Naive thymus-derived CD4-positive, alpha-beta T cell (primary cell): ENCODE data around the gene SYDE2. TPM values are rescaled to one million over a fixed set of nuclear protein-coding genes. Genes with fewer than 3 reads are reported as not detected.

Experiments used
- ATAC-seq: fragments of 150-1000 bp; cut with Tn5 transposase; 2 replicates; pipeline ENCODE4 v1.10.0; 2021; ENCODE audit warnings: mild to moderate bottlenecking, moderate library complexity
- CTCF ChIA-PET: fragments of 350-600 bp; sonication (Branson Sonifier 250); formaldehyde crosslinking; loops from one replicate; lab custom pipeline; 2021; ENCODE audit warnings: antibody characterized with exemption; lab: Charles Lee
- POLR2A ChIA-PET: fragments of 350-600 bp; sonication (Branson Sonifier 250); formaldehyde crosslinking; loops from one replicate; lab custom pipeline; 2021; ENCODE audit warnings: antibody characterized with exemption, inconsistent platforms; lab: Charles Lee
- DNase-seq, 9 donors: peaks; one replicate each; pipeline versions ENCODE4 v3.0.0 to v3.0.0-alpha.2; 2020 to 2022; ENCODE audit warnings: mixed read lengths in 1 of 9
- H3K27ac ChIP-seq: one replicate; pipeline ENCODE4 v1.7.0; 2013; ENCODE audit warnings: mild to moderate bottlenecking, low read depth, low read length, moderate library complexity
- H3K27me3 ChIP-seq, 2 donors: one replicate each; pipeline ENCODE4 v1.7.0; 2013; ENCODE audit warnings: low read length in 2 of 2, mild to moderate bottlenecking in 2 of 2, moderate library complexity in 2 of 2; ENCODE audit not compliant: control insufficient read depth in 2 of 2, insufficient read depth in 2 of 2
- H3K36me3 ChIP-seq, 3 experiments: 1 replicate in 2 of 3; 2 replicates in 1 of 3; pipeline ENCODE4 v1.7.0; 2013; ENCODE audit warnings: low read length in 3 of 3, mild to moderate bottlenecking in 3 of 3, moderate library complexity in 1 of 3; ENCODE audit not compliant: insufficient read depth in 3 of 3, control insufficient read depth in 2 of 3
- H3K4me1 ChIP-seq, 2 donors: one replicate each; pipeline ENCODE4 v1.7.0; 2013; ENCODE audit warnings: low read length in 2 of 2, mild to moderate bottlenecking in 2 of 2, moderate library complexity in 1 of 2; ENCODE audit not compliant: control insufficient read depth in 2 of 2, insufficient read depth in 2 of 2
- H3K4me3 ChIP-seq: 2 replicates; pipeline ENCODE4 v1.7.0; 2013; ENCODE audit warnings: mild to moderate bottlenecking, low read length
- H3K9me3 ChIP-seq, 3 experiments: 1 replicate in 2 of 3; 2 replicates in 1 of 3; pipeline ENCODE4 v1.7.0; 2013; ENCODE audit warnings: low read length in 3 of 3; ENCODE audit not compliant: control insufficient read depth in 2 of 3
- H3K27ac Mint-ChIP-seq, 9 donors: one replicate each; pipeline ENCODE4 v1.8.0; 2020 to 2022; ENCODE audit warnings: mixed read lengths in 9 of 9, mild to moderate bottlenecking in 8 of 9, moderate library complexity in 5 of 9, inconsistent platforms in 2 of 9
- H3K27me3 Mint-ChIP-seq, 5 donors: one replicate each; pipeline ENCODE4 v1.8.0; 2021 to 2022; ENCODE audit warnings: mixed read lengths in 5 of 5, mild to moderate bottlenecking in 1 of 5
- H3K36me3 Mint-ChIP-seq, 5 donors: one replicate each; pipeline ENCODE4 v1.8.0; 2020 to 2022; ENCODE audit warnings: mixed read lengths in 5 of 5, mild to moderate bottlenecking in 3 of 5, inconsistent platforms in 1 of 5
- H3K4me1 Mint-ChIP-seq, 7 donors: one replicate each; pipeline ENCODE4 v1.8.0; 2020 to 2022; ENCODE audit warnings: mixed read lengths in 7 of 7, mild to moderate bottlenecking in 3 of 7, inconsistent platforms in 1 of 7
- H3K4me3 Mint-ChIP-seq, 10 donors: one replicate each; pipeline ENCODE4 v1.8.0; 2020 to 2022; ENCODE audit warnings: mild to moderate bottlenecking in 10 of 10, mixed read lengths in 10 of 10, moderate library complexity in 6 of 10, inconsistent platforms in 2 of 10
- H3K9me3 Mint-ChIP-seq, 11 donors: one replicate each; pipeline ENCODE4 v1.8.0; 2020 to 2022; ENCODE audit warnings: mixed read lengths in 11 of 11, mild to moderate bottlenecking in 4 of 11, inconsistent platforms in 1 of 11, moderate library complexity in 1 of 11
- intact Hi-C, 2 donors: fragments of 100-400 bp; cut with micrococcal nuclease; formaldehyde crosslinking; loops; one replicate each; pipeline ENCODE4 v1.15.1; 2023
- polyA plus RNA-seq, 2 donors: library from polyadenylated mRNA; unstranded; fragments of 300-500 nt; fragmentation: Illumina TruSeq; gene quantifications; one replicate each; pipeline ENCODE4 v1.2.3, GENCODE V29; 2021
- total RNA-seq, 6 experiments: library from RNA in 5 of 6; stranded (reverse) in 5 of 6; gene quantifications; 1 replicate in 5 of 6; 2 replicates in 1 of 6; pipeline ENCODE4 v1.2.3 and lab custom pipeline; 2021 to 2026

Gene SYDE2
- total and polyA plus RNA-seq, 7 experiments from 2014 or later = 1.2 to 9.1 (median 5.7) TPM

GRCh38 chr1:85228972-85229371 lies 28.2 kb upstream of the SYDE2 start:
- H3K9me3 ChIP-seq = no peaks in the 10 kb centered on the region
- intact Hi-C loops = no loop called here

GRCh38 chr1:85225624-85226380 lies 25.0 kb upstream of the SYDE2 start:
- Histone ChIP-seq H3K27ac (no peak overlapping the region), H3K27me3 (no peaks in the 10 kb centered on the region), H3K4me1 (no peaks in the 10 kb centered on the region), H3K4me3 (no peak overlapping the region), H3K9me3 (no peaks in the 10 kb centered on the region), H3K36me3 (no peaks in the 10 kb centered on the region)
- Mint-ChIP-seq H3K36me3 (no peaks in the 10 kb centered on the region), H3K27ac (no peak overlapping the region), H3K27me3 (peaks cover 0 to 29% (median 0%) of the 10 kb centered on the region in 5 donors), H3K4me3 (no peak overlapping the region), H3K9me3 (no peaks in the 10 kb centered on the region), H3K4me1 (peaks cover 0 to 4% (median 0%) of the 10 kb centered on the region in 7 donors)
- no peak for DNase-seq
- no peak for ATAC-seq
- intact Hi-C loops = no loop called here
- ChIA-PET POLR2A (interaction anchor here (1.4 kb wide), 1 partner anchor 281 kb away, joined by 3 read pairs; no protein-coding TSS in a partner anchor), CTCF (no interaction called here)

More at GRCh38 chr1:85228972-85229371, 28.2 kb upstream of the SYDE2 start:
- H3K27ac ChIP-seq = no peak overlapping the region
- H3K9me3 Mint-ChIP-seq = no peaks in the 10 kb centered on the region
- no peaks in the 10 kb centered on the region for H3K36me3 ChIP-seq
- POLR2A ChIA-PET = no interaction called here
- DNase-seq = no peak
- H3K4me1 Mint-ChIP-seq = peaks cover 0 to 4% (median 0%) of the 10 kb centered on the region in 7 donors
- no peak overlapping the region for H3K27ac Mint-ChIP-seq
- no peak overlapping the region for H3K4me3 ChIP-seq
- peaks cover 0 to 26% (median 0%) of the 10 kb centered on the region in 5 donors for H3K27me3 Mint-ChIP-seq
- ATAC-seq = no peak
- no peaks in the 10 kb centered on the region for H3K27me3 ChIP-seq
- H3K4me3 Mint-ChIP-seq = no peak overlapping the region
- CTCF ChIA-PET = interaction anchor here (1.9 kb wide), 1 partner anchor 119 kb away, joined by 7 read pairs; no protein-coding TSS in a partner anchor
- H3K36me3 Mint-ChIP-seq = no peaks in the 10 kb centered on the region
- no peaks in the 10 kb centered on the region for H3K4me1 ChIP-seq

- no peak overlapping the region for H3K4me3 Mint-ChIP-seq
- no peak for DNase-seq
- ATAC-seq = no peak
- H3K27ac Mint-ChIP-seq = no peak overlapping the region
- ChIA-PET CTCF (interaction anchor here (0.5 to 1.5 kb wide), 2 partner anchors 30 to 70 kb away, joined by 3 to 5 read pairs; no protein-coding TSS in a partner anchor), POLR2A (interaction anchor here (1.4 kb wide), 1 partner anchor 280 kb away, joined by 3 read pairs; no protein-coding TSS in a partner anchor)
- H3K4me1 Mint-ChIP-seq = no peaks in the 10 kb centered on the region
- H3K36me3 Mint-ChIP-seq = no peaks in the 10 kb centered on the region
- Histone ChIP-seq H3K9me3 (no peaks in the 10 kb centered on the region), H3K36me3 (no peaks in the 10 kb centered on the region), H3K4me3 (no peak overlapping the region), H3K27ac (no peak overlapping the region), H3K27me3 (no peaks in the 10 kb centered on the region), H3K4me1 (no peaks in the 10 kb centered on the region)
- intact Hi-C loops = no loop called here
- no peaks in the 10 kb centered on the region for H3K9me3 Mint-ChIP-seq
- H3K27me3 Mint-ChIP-seq = peaks cover 0 to 35% (median 0%) of the 10 kb centered on the region in 5 donors
Observed at GRCh38 chr1:85224734-85225623, 24.2 kb upstream of the SYDE2 start.

DNA sequence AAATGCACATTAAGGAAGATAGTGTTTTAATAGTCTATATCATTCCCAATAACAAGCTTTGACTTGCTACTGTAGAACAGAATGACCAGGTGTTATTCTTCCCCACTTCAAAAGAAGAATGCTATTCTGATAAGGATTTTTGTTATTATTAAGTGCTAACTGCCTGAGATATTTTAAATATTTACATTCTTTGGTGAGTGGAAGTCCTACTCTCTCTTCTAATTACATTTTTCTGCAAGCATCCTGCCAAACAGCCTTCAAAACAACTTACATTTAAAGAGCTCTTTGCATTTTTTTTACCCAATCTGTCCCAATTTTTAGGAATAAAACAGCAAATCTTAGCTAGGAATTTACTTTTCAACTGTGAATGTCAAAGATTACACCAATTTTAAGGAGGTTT lies 23.5 kb upstream of the SYDE2 start:
- intact Hi-C loops = no loop called here
- ChIA-PET POLR2A (no interaction called here), CTCF (interaction anchor here (1.5 kb wide), 1 partner anchor 30 kb away, joined by 5 read pairs; no protein-coding TSS in a partner anchor)
- no peak overlapping the region for H3K4me3 ChIP-seq
- DNase-seq = no peak
- Mint-ChIP-seq H3K27me3 (peaks cover 0 to 40% (median 0%) of the 10 kb centered on the region in 5 donors), H3K27ac (no peak overlapping the region), H3K4me3 (no peak overlapping the region), H3K9me3 (no peaks in the 10 kb centered on the region), H3K4me1 (no peaks in the 10 kb centered on the region), H3K36me3 (no peaks in the 10 kb centered on the region)
- no peak overlapping the region for H3K27ac ChIP-seq
- H3K4me1 ChIP-seq = no peaks in the 10 kb centered on the region
- no peaks in the 10 kb centered on the region for H3K27me3 ChIP-seq
- H3K9me3 ChIP-seq = no peaks in the 10 kb centered on the region
- no peak for ATAC-seq
- H3K36me3 ChIP-seq = no peaks in the 10 kb centered on the region

GRCh38 chr1:85223334-85223733 lies 22.5 kb upstream of the SYDE2 start:
- no peaks in the 10 kb centered on the region for H3K4me1 Mint-ChIP-seq
- H3K27ac ChIP-seq = no peak overlapping the region
- no peaks in the 10 kb centered on the region for H3K4me1 ChIP-seq
- ATAC-seq = no peak
- intact Hi-C loops = no loop called here
- DNase-seq = no peak
- H3K36me3 Mint-ChIP-seq = no peaks in the 10 kb centered on the region
- H3K27me3 Mint-ChIP-seq = peaks cover 0 to 44% (median 3%) of the 10 kb centered on the region in 5 donors
- H3K27ac Mint-ChIP-seq = no peak overlapping the region
- POLR2A ChIA-PET = no interaction called here
- CTCF ChIA-PET = interaction anchor here (0.6 to 1.5 kb wide), 2 partner anchors 31 to 1202 kb away, joined by 3 to 5 read pairs; no protein-coding TSS in a partner anchor
- H3K9me3 ChIP-seq = no peaks in the 10 kb centered on the region
- H3K4me3 ChIP-seq = no peak overlapping the region
- H3K36me3 ChIP-seq = no peaks in the 10 kb centered on the region
- no peak overlapping the region for H3K4me3 Mint-ChIP-seq
- H3K27me3 ChIP-seq = peaks cover 0 to 5% of the 10 kb centered on the region in 2 donors
- H3K9me3 Mint-ChIP-seq = no peaks in the 10 kb centered on the region

- Histone ChIP-seq H3K27ac (no peak overlapping the region), H3K27me3 (peaks cover 0 to 5% of the 10 kb centered on the region in 2 donors), H3K4me1 (no peaks in the 10 kb centered on the region), H3K36me3 (no peaks in the 10 kb centered on the region), H3K4me3 (no peak overlapping the region), H3K9me3 (no peaks in the 10 kb centered on the region)
- ChIA-PET CTCF (no interaction called here), POLR2A (interaction anchor here (0.6 kb wide), 1 partner anchor 318 kb away, joined by 3 read pairs; no protein-coding TSS in a partner anchor)
- peaks cover 0 to 6% (median 0%) of the 10 kb centered on the region in 11 donors for H3K9me3 Mint-ChIP-seq
- intact Hi-C loops = loop anchor here in 1 of 2 donors (2.0 kb wide), 1 partner anchor 18 kb away; no protein-coding TSS in a partner anchor
- no peaks in the 10 kb centered on the region for H3K4me1 Mint-ChIP-seq
- ATAC-seq (no peak), DNase-seq (no peak)
- peaks cover 7 to 52% (median 18%) of the 10 kb centered on the region in 5 donors for H3K27me3 Mint-ChIP-seq
- no peaks in the 10 kb centered on the region for H3K36me3 Mint-ChIP-seq
- no peak overlapping the region for H3K4me3 Mint-ChIP-seq
- no peak overlapping the region for H3K27ac Mint-ChIP-seq
Observed at GRCh38 chr1:85220756-85221201, 20.0 kb upstream of the SYDE2 start.
